SU-DHL-6 (cell line): Measurements from ENCODE around the gene NOM1.

Experiments
- EZH2phosphoT487 ChIP-seq: fragments of 200-600 bp; sonication (generic), shearing (Covaris generic); conservative IDR thresholded peaks from 2 replicates; pipeline ENCODE4 v1.6.1; 2018; ENCODE audit warnings: mild to moderate bottlenecking, antibody characterized with exemption, low read length, moderate library complexity, mixed read lengths
- TF ChIP-seq, protein P1 (sequence below): fragments of 200-600 bp; sonication (generic); IDR thresholded peaks from one replicate; pipeline ENCODE4 v1.5.1; 2017; ENCODE audit warnings: antibody characterized with exemption, mild to moderate bottlenecking, low read length, moderate library complexity; ENCODE audit not compliant: insufficient read depth, poor library complexity, severe bottlenecking

DNA sequence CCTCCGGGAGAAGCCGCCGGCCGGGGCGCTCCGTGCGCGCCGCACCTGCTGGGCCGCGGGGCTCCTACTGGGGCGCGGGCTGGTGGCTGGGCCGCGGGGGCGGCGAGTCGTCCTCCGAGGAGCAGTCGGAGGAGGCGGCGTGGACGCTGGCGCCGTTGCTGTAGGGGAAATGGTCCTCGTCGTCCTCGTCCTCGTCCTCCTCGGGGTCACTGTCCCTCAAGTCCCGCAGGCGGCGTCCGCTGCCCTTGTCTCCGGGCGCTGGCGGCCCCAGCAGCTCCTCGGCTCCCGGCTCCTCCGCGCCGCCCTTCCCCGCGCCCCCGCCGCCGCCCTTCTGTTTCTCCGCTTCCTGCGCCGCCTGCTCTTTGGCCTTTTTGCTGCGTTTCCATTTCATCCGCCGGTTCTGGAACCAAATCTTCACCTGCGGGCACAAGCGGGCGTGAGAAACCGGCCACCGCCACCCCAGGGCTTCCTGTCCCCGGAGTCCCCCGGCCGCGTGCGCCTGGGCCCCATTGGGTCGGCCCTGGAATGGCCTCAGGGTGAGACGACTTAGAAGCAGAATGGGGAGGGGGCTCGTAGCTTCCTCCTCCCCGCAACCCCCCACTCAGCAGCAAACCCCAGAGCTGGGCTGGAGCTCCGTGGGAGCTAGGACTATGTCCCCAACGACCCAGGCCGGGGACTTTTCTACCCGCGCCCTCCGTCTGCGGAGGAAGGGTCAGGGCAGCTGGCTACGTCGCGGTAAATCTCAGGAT lies 56.1 kb downstream of the NOM1 start:
- TF ChIP-seq, protein P1, sequence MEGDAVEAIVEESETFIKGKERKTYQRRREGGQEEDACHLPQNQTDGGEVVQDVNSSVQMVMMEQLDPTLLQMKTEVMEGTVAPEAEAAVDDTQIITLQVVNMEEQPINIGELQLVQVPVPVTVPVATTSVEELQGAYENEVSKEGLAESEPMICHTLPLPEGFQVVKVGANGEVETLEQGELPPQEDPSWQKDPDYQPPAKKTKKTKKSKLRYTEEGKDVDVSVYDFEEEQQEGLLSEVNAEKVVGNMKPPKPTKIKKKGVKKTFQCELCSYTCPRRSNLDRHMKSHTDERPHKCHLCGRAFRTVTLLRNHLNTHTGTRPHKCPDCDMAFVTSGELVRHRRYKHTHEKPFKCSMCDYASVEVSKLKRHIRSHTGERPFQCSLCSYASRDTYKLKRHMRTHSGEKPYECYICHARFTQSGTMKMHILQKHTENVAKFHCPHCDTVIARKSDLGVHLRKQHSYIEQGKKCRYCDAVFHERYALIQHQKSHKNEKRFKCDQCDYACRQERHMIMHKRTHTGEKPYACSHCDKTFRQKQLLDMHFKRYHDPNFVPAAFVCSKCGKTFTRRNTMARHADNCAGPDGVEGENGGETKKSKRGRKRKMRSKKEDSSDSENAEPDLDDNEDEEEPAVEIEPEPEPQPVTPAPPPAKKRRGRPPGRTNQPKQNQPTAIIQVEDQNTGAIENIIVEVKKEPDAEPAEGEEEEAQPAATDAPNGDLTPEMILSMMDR: no peak
- TF ChIP-seq EZH2phosphoT487: no peak
